ENCODE results near the gene PCDH15.

DNA sequence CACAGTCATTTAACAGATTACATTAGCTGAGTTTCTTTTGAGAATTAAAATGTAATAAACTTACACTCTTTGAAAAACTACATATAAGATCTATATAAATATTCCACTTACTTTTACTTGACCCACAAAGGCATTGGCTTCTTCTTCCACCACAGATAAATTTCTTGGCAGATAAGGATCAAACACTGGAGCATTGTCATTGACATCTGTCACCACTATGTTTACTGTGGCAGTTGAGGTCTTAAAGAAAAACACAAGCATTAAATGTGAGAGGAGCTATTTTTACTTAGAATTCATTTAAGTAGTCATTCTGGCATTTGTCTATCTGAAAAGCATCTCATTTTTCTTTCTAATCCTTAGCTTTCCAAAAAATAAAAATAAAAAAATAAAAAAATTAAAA lies 734.4 kb downstream of the PCDH15 start:
- TF ChIP-seq, protein P1, sequence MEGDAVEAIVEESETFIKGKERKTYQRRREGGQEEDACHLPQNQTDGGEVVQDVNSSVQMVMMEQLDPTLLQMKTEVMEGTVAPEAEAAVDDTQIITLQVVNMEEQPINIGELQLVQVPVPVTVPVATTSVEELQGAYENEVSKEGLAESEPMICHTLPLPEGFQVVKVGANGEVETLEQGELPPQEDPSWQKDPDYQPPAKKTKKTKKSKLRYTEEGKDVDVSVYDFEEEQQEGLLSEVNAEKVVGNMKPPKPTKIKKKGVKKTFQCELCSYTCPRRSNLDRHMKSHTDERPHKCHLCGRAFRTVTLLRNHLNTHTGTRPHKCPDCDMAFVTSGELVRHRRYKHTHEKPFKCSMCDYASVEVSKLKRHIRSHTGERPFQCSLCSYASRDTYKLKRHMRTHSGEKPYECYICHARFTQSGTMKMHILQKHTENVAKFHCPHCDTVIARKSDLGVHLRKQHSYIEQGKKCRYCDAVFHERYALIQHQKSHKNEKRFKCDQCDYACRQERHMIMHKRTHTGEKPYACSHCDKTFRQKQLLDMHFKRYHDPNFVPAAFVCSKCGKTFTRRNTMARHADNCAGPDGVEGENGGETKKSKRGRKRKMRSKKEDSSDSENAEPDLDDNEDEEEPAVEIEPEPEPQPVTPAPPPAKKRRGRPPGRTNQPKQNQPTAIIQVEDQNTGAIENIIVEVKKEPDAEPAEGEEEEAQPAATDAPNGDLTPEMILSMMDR (IDR thresholded peaks at IDR 0.05), result no peak
- no peak for TF ChIP-seq POLR2A (IDR thresholded peaks at IDR 0.05)
